Upper lobe of left lung (tissue), 4 donors: ENCODE measurements around the gene GSG1L.
"Not testable (repeated sequence)": the region's sequence is repeated elsewhere in the genome, so short reads cannot be mapped to it uniquely, and the experiment has no call there.

ENCODE experiments used
- CTCF ChIP-seq, 6 experiments: fragments of 450-650 bp in 4 of 6; fragments of 200-600 bp in 2 of 6; sonication (generic) in 2 of 6; IDR thresholded peaks; one replicate each; pipeline ENCODE4 v1.5.1; 2016 to 2019; ENCODE audit warnings: antibody characterized with exemption in 6 of 6
- EP300 ChIP-seq, 4 donors: sonication (generic); formaldehyde crosslinking; IDR thresholded peaks; one replicate each; pipeline ENCODE4 v1.5.1; 2017; ENCODE audit warnings: antibody characterized with exemption in 4 of 4, control low read depth in 2 of 4
- POLR2A ChIP-seq, 4 donors: fragments of 450-650 bp; IDR thresholded peaks; one replicate each; pipeline ENCODE4 v1.5.1; 2016 to 2017; ENCODE audit warnings: antibody characterized with exemption in 4 of 4, mild to moderate bottlenecking in 2 of 4
- POLR2AphosphoS5 ChIP-seq, 2 donors: sonication (generic); formaldehyde crosslinking; IDR thresholded peaks; one replicate each; pipeline ENCODE4 v1.5.1; 2017; ENCODE audit warnings: antibody characterized with exemption in 2 of 2

- TF ChIP-seq CTCF, EP300, POLR2A, POLR2AphosphoS5 (IDR thresholded peaks at IDR 0.05): not testable (repeated sequence)
These were observed 190.9 kb downstream of the GSG1L start for GRCh38 chr16:27872627-27873026.
